ENCODE measurements around the gene HARBI1.
"Not testable (repeated sequence)": the region's sequence is repeated elsewhere in the genome, so short reads cannot be mapped to it uniquely, and the experiment has no call there.

HARBI1 gene

GRCh38 chr11:46594374-46594700 is 22.7 kb downstream of the HARBI1 start:
- no peaks in the 10 kb centered on the region for H3K9me3 Mint-ChIP-seq
- peaks cover 23% of the 10 kb centered on the region for H3K4me1 Mint-ChIP-seq (ENCODE audit: low read depth)
- peak overlapping the region; percentile 89 for H3K27ac Mint-ChIP-seq
- no peaks in the 10 kb centered on the region for H3K27me3 Mint-ChIP-seq (ENCODE audit: low read depth)
- peaks cover 10% of the 10 kb centered on the region for H3K36me3 Mint-ChIP-seq (ENCODE audit: low read depth)
- peak overlapping the region; percentile 97 for H3K4me3 Mint-ChIP-seq

GRCh38 chr11:46593550-46594373 is 23.3 kb downstream of the HARBI1 start, which contains the start of gene AMBRA1:
Gene AMBRA1, minus strand, starts transcription at chr11:46594023. Its CDS starts 45,643 bp downstream, at chr11:46548380.
- peak within 1 kb of the TSS; percentile 89 for H3K27ac Mint-ChIP-seq
- peaks cover 11% of the 10 kb centered on the region for H3K36me3 Mint-ChIP-seq (ENCODE audit: low read depth)
- peak within 1 kb of the TSS; percentile 97 for H3K4me3 Mint-ChIP-seq
- no peaks in the 10 kb centered on the region for H3K27me3 Mint-ChIP-seq (ENCODE audit: low read depth)
- no peaks in the 10 kb centered on the region for H3K9me3 Mint-ChIP-seq
- H3K4me1 Mint-ChIP-seq (ENCODE audit: low read depth), result peaks cover 25% of the 10 kb centered on the region

GRCh38 chr11:46590740-46591605 is 26.1 kb downstream of the HARBI1 start:
- Mint-ChIP-seq H3K4me3 (no peak overlapping the region), H3K9me3 (no peaks in the 10 kb centered on the region), H3K27me3 (ENCODE audit: low read depth) (no peaks in the 10 kb centered on the region), H3K4me1 (ENCODE audit: low read depth) (peaks cover 28% of the 10 kb centered on the region), H3K27ac (no peak overlapping the region), H3K36me3 (ENCODE audit: low read depth) (peaks cover 22% of the 10 kb centered on the region)

- no peak overlapping the region for H3K4me3 Mint-ChIP-seq
- peaks cover 22% of the 10 kb centered on the region for H3K36me3 Mint-ChIP-seq (ENCODE audit: low read depth)
- H3K9me3 Mint-ChIP-seq, result no peaks in the 10 kb centered on the region
- H3K27me3 Mint-ChIP-seq (ENCODE audit: low read depth), result no peaks in the 10 kb centered on the region
- no peak overlapping the region for H3K27ac Mint-ChIP-seq
- peaks cover 24% of the 10 kb centered on the region for H3K4me1 Mint-ChIP-seq (ENCODE audit: low read depth)
Measured at GRCh38 chr11:46588915-46589314, 28.1 kb downstream of the HARBI1 start.

- H3K4me1 Mint-ChIP-seq (ENCODE audit: low read depth), result peaks cover 21% of the 10 kb centered on the region
- no peaks in the 10 kb centered on the region for H3K9me3 Mint-ChIP-seq
- H3K36me3 Mint-ChIP-seq (ENCODE audit: low read depth), result peaks cover 22% of the 10 kb centered on the region
- no peaks in the 10 kb centered on the region for H3K27me3 Mint-ChIP-seq (ENCODE audit: low read depth)
- no peak overlapping the region for H3K27ac Mint-ChIP-seq
- H3K4me3 Mint-ChIP-seq, result no peak overlapping the region
Measured at GRCh38 chr11:46588131-46588530, 28.9 kb downstream of the HARBI1 start.

GRCh38 chr11:46583513-46583912 is 33.5 kb downstream of the HARBI1 start:
- H3K4me3 Mint-ChIP-seq; H3K27me3 Mint-ChIP-seq (ENCODE audit: low read depth); H3K27ac Mint-ChIP-seq; H3K4me1 Mint-ChIP-seq (ENCODE audit: low read depth); H3K9me3 Mint-ChIP-seq: not testable (repeated sequence)
- peaks cover 16% of the 10 kb centered on the region for H3K36me3 Mint-ChIP-seq (ENCODE audit: low read depth)

GRCh38 chr11:46582588-46582987 is 34.4 kb downstream of the HARBI1 start:
- no peaks in the 10 kb centered on the region for H3K9me3 Mint-ChIP-seq
- H3K4me1 Mint-ChIP-seq (ENCODE audit: low read depth), result peaks cover 5% of the 10 kb centered on the region
- no peak overlapping the region for H3K27ac Mint-ChIP-seq
- no peak overlapping the region for H3K4me3 Mint-ChIP-seq
- no peaks in the 10 kb centered on the region for H3K27me3 Mint-ChIP-seq (ENCODE audit: low read depth)
- peaks cover 14% of the 10 kb centered on the region for H3K36me3 Mint-ChIP-seq (ENCODE audit: low read depth)

- H3K36me3 Mint-ChIP-seq (ENCODE audit: low read depth), result peaks cover 14% of the 10 kb centered on the region
- H3K27ac Mint-ChIP-seq, result no peak overlapping the region
- H3K4me1 Mint-ChIP-seq (ENCODE audit: low read depth), result peaks cover 18% of the 10 kb centered on the region
- H3K4me3 Mint-ChIP-seq, result no peak overlapping the region
- H3K27me3 Mint-ChIP-seq (ENCODE audit: low read depth), result no peaks in the 10 kb centered on the region
- peaks cover 4% of the 10 kb centered on the region for H3K9me3 Mint-ChIP-seq
Measured at GRCh38 chr11:46577058-46577457, 40.0 kb downstream of the HARBI1 start.

- Mint-ChIP-seq H3K4me3 (no peak overlapping the region), H3K9me3 (peaks cover 4% of the 10 kb centered on the region), H3K4me1 (ENCODE audit: low read depth) (peaks cover 26% of the 10 kb centered on the region), H3K27me3 (ENCODE audit: low read depth) (no peaks in the 10 kb centered on the region), H3K36me3 (ENCODE audit: low read depth) (peaks cover 14% of the 10 kb centered on the region), H3K27ac (peak overlapping the region; percentile 31)
Measured at GRCh38 chr11:46574656-46575055, 42.4 kb downstream of the HARBI1 start.

GRCh38 chr11:46570790-46571398 is 46.1 kb downstream of the HARBI1 start:
- Mint-ChIP-seq H3K27ac (no peak overlapping the region), H3K4me3 (no peak overlapping the region), H3K36me3 (ENCODE audit: low read depth) (peaks cover 9% of the 10 kb centered on the region), H3K9me3 (peaks cover 4% of the 10 kb centered on the region), H3K27me3 (ENCODE audit: low read depth) (no peaks in the 10 kb centered on the region), H3K4me1 (ENCODE audit: low read depth) (peaks cover 16% of the 10 kb centered on the region)

- Mint-ChIP-seq H3K27ac (no peak overlapping the region), H3K4me1 (ENCODE audit: low read depth) (peaks cover 18% of the 10 kb centered on the region), H3K27me3 (ENCODE audit: low read depth) (no peaks in the 10 kb centered on the region), H3K4me3 (no peak overlapping the region), H3K36me3 (ENCODE audit: low read depth) (peaks cover 2% of the 10 kb centered on the region), H3K9me3 (no peaks in the 10 kb centered on the region)
Measured at GRCh38 chr11:46565232-46565840, 51.7 kb downstream of the HARBI1 start.

GRCh38 chr11:46564459-46564858 is 52.6 kb downstream of the HARBI1 start:
- Mint-ChIP-seq H3K36me3 (ENCODE audit: low read depth) (peaks cover 2% of the 10 kb centered on the region), H3K4me1 (ENCODE audit: low read depth) (peaks cover 24% of the 10 kb centered on the region), H3K4me3 (no peak overlapping the region), H3K9me3 (no peaks in the 10 kb centered on the region), H3K27ac (no peak overlapping the region), H3K27me3 (ENCODE audit: low read depth) (no peaks in the 10 kb centered on the region)

GRCh38 chr11:46562527-46562926 is 54.5 kb downstream of the HARBI1 start:
- no peak overlapping the region for H3K27ac Mint-ChIP-seq
- H3K4me1 Mint-ChIP-seq (ENCODE audit: low read depth), result peaks cover 31% of the 10 kb centered on the region
- no peaks in the 10 kb centered on the region for H3K27me3 Mint-ChIP-seq (ENCODE audit: low read depth)
- H3K36me3 Mint-ChIP-seq (ENCODE audit: low read depth), result peaks cover 2% of the 10 kb centered on the region
- no peak overlapping the region for H3K4me3 Mint-ChIP-seq
- no peaks in the 10 kb centered on the region for H3K9me3 Mint-ChIP-seq

- peaks cover 38% of the 10 kb centered on the region for H3K4me1 Mint-ChIP-seq (ENCODE audit: low read depth)
- H3K4me3 Mint-ChIP-seq, result peak overlapping the region; percentile 91
- H3K27me3 Mint-ChIP-seq (ENCODE audit: low read depth), result no peaks in the 10 kb centered on the region
- no peaks in the 10 kb centered on the region for H3K9me3 Mint-ChIP-seq
- peaks cover 2% of the 10 kb centered on the region for H3K36me3 Mint-ChIP-seq (ENCODE audit: low read depth)
- peak overlapping the region; percentile 94 for H3K27ac Mint-ChIP-seq
Measured at GRCh38 chr11:46560300-46560991, 56.6 kb downstream of the HARBI1 start.
